ENCODE measurements around the gene LRP1B. TPM values are rescaled to one million over a fixed set of nuclear protein-coding genes. Genes with fewer than 3 reads are reported as not detected.

Gene LRP1B
- total and polyA plus RNA-seq, 2 donors (not counting 1 experiment from before 2014, with no cell fraction given), result under 0.01 to 0.01 TPM

- Histone ChIP-seq H3K9ac (ENCODE audit: insufficient read depth, low read length) (no peak overlapping the region), H2AFZ (ENCODE audit: low read length) (no peak overlapping the region), H3K27me3 (ENCODE audit: control insufficient read depth, insufficient read depth, low read length) (no peaks in the 10 kb centered on the region), H3K36me3 (ENCODE audit: control insufficient read depth, insufficient read depth, low read length) (no peaks in the 10 kb centered on the region), H3K79me2 (ENCODE audit: control insufficient read depth, insufficient read depth, low read length) (no peaks in the 10 kb centered on the region), H3K27ac (ENCODE audit: insufficient read depth, low read length) (no peak overlapping the region), H3K4me1 (ENCODE audit: control insufficient read depth, extremely low read depth, insufficient read depth, low read length) (no peaks in the 10 kb centered on the region), H3K4me2 (ENCODE audit: extremely low read depth, insufficient read depth, low read length) (no peak overlapping the region), H3K9me3 (ENCODE audit: control insufficient read depth, insufficient read depth, low read depth, low read length) (no peaks in the 10 kb centered on the region), H3K4me3 (replicated peaks in 1 of 4; ENCODE audit: control extremely low read depth in 1 of 4, insufficient read depth in 1 of 4, low read depth in 3 of 4, low read length in 4 of 4) (no peak overlapping the region), H4K20me1 (ENCODE audit: control insufficient read depth, extremely low read depth, insufficient read depth, low read length) (no peaks in the 10 kb centered on the region)
- TF ChIP-seq CTCF (conservative IDR thresholded peaks at IDR 0.05 in 1 of 2, IDR thresholded peaks at IDR 0.05 in 1 of 2; ENCODE audit: low read depth in 1 of 2, low read length in 2 of 2), result no peak
- TF ChIP-seq EZH2 (IDR thresholded peaks at IDR 0.05; ENCODE audit: low read length, missing control alignments), result no peak
- no peak for DNase-seq (ENCODE audit: low read depth in 2 of 2)
Measured at GRCh38 chr2:142134911-142135310, 4.1 kb upstream of the LRP1B start.

DNA sequence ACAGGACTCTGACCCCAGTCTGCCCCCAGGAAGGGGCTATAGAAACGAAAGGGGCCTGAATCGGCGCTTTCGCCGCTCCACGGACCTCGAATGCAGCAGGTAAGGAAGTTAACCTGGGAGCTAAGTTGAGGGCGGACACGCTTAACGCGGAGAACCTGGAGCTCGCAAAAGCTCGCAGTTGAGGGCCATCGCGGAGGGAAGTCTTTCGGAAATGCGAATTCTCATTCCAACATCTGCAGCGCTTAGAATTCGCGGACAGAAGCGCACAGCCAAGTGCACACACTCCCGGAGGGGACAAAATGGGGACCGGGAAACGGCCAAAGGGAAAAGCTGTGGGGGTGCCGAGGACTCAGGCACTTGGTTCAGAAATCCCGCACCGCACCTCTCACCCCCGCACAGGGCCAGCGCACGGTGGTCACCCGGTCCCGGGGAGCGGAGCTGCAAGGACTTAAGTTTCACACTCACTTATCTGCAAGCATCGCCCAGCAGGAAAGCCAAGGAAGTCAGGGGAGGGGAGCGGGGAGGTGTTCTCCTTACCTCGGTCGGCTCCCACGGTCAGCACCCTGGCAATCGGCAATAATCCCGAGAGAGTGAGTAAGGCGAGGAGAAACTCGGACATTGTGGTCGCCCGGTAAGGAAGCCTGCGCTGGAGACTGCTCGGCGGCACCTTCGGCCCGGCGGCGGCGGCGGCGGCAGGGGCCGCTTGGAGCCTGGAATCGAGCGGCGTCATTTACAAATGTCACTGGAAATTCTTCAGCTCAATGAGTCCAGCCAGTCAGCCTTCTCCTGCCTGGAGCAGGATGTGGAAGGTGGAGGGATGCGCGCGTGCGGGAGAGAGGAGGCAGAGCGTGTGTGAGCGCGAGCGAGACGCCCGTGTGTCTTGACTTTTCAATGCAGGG, 456 bp downstream of the LRP1B start:
- no peak for TF ChIP-seq EZH2 (IDR thresholded peaks at IDR 0.05; ENCODE audit: low read length, missing control alignments)
- no peaks in the 10 kb centered on the region for H3K79me2 ChIP-seq (ENCODE audit: control insufficient read depth, insufficient read depth, low read length)
- DNase-seq (ENCODE audit: low read depth in 2 of 2), result peak; percentile 76 to 83
- no peaks in the 10 kb centered on the region for H3K4me1 ChIP-seq (ENCODE audit: control insufficient read depth, extremely low read depth, insufficient read depth, low read length)
- no peaks in the 10 kb centered on the region for H3K27me3 ChIP-seq (ENCODE audit: control insufficient read depth, insufficient read depth, low read length)
- H3K4me3 ChIP-seq (replicated peaks in 1 of 4; ENCODE audit: control extremely low read depth in 1 of 4, insufficient read depth in 1 of 4, low read depth in 3 of 4, low read length in 4 of 4), result peak overlapping the region; percentile 34 to 79 (median 48)
- H4K20me1 ChIP-seq (ENCODE audit: control insufficient read depth, extremely low read depth, insufficient read depth, low read length), result no peaks in the 10 kb centered on the region
- H2AFZ ChIP-seq (ENCODE audit: low read length), result peak overlapping the region; percentile 75
- peak overlapping the region; percentile 67 for H3K4me2 ChIP-seq (ENCODE audit: extremely low read depth, insufficient read depth, low read length)
- no peak overlapping the region for H3K27ac ChIP-seq (ENCODE audit: insufficient read depth, low read length)
- H3K9ac ChIP-seq (ENCODE audit: insufficient read depth, low read length), result peak overlapping the region; percentile 23
- H3K36me3 ChIP-seq (ENCODE audit: control insufficient read depth, insufficient read depth, low read length), result no peaks in the 10 kb centered on the region
- no peaks in the 10 kb centered on the region for H3K9me3 ChIP-seq (ENCODE audit: control insufficient read depth, insufficient read depth, low read depth, low read length)

DNA sequence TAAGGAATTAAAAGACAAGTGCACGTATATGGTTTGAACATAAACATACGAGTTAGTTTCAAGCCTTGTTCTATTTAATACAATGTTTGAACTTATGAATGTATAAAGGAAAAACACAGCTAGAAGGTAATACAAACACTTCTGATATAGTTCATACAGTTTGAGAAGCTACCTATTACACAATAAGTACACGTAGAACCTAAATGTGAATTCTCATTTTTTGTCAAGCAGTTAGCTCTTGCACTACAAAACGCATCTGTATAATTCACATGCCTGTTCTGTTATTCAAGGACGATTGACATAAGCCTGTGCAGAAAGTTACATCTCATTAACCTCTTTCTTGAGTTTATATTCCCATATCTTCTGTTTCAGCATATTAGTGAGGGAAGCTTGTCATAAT, 2.7 kb downstream of the LRP1B start:
- Histone ChIP-seq H3K27me3 (ENCODE audit: control insufficient read depth, insufficient read depth, low read length) (no peaks in the 10 kb centered on the region), H4K20me1 (ENCODE audit: control insufficient read depth, extremely low read depth, insufficient read depth, low read length) (no peaks in the 10 kb centered on the region), H3K36me3 (ENCODE audit: control insufficient read depth, insufficient read depth, low read length) (no peaks in the 10 kb centered on the region), H3K9me3 (ENCODE audit: control insufficient read depth, insufficient read depth, low read depth, low read length) (no peaks in the 10 kb centered on the region), H3K4me1 (ENCODE audit: control insufficient read depth, extremely low read depth, insufficient read depth, low read length) (no peaks in the 10 kb centered on the region), H3K4me3 (replicated peaks in 1 of 4; ENCODE audit: control extremely low read depth in 1 of 4, insufficient read depth in 1 of 4, low read depth in 3 of 4, low read length in 4 of 4) (no peak overlapping the region), H3K79me2 (ENCODE audit: control insufficient read depth, insufficient read depth, low read length) (no peaks in the 10 kb centered on the region), H2AFZ (ENCODE audit: low read length) (no peak overlapping the region), H3K27ac (ENCODE audit: insufficient read depth, low read length) (no peak overlapping the region), H3K9ac (ENCODE audit: insufficient read depth, low read length) (no peak overlapping the region), H3K4me2 (ENCODE audit: extremely low read depth, insufficient read depth, low read length) (no peak overlapping the region)
- DNase-seq (ENCODE audit: low read depth in 2 of 2), result no peak
- TF ChIP-seq EZH2 (IDR thresholded peaks at IDR 0.05; ENCODE audit: low read length, missing control alignments) (no peak), CTCF (conservative IDR thresholded peaks at IDR 0.05 in 1 of 2, IDR thresholded peaks at IDR 0.05 in 1 of 2; ENCODE audit: low read depth in 1 of 2, low read length in 2 of 2) (no peak)

Data from fibroblast of lung (primary cell).